Measurements from ENCODE around the gene TRIM56. TPM values are rescaled to one million over a fixed set of nuclear protein-coding genes. Genes with fewer than 3 reads are reported as not detected.
"Not testable (repeated sequence)": the region's sequence is repeated elsewhere in the genome, so short reads cannot be mapped to it uniquely, and the experiment has no call there.

The TRIM56 gene
- total RNA-seq, 1 donor from 2014 or later = 16.0 TPM

DNA sequence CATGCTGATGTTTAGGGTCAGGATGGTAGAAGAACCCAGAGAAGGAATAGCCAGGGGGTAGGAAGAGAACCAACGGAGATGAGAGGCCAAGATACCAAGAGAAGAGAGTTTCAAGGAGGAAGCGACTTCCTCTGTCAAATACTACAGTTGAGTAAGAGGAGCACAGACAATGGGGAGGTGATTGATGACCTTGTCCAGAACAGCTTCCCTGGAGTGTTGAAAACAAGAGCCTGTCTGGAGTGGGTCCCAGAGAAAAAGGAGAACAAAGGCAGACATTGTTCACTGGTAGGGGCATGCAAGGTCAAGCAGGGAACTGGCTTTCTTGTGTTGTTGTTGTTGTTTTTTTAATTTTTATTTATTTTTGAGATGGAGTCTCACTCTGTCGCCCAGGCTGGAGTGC is 9.6 kb upstream of the TRIM56 start:
- Mint-ChIP-seq H3K27ac (ENCODE audit: unreplicated experiment) (no peak overlapping the region), H3K4me3 (no peak overlapping the region), H3K4me1 (peaks cover 11% of the 10 kb centered on the region), H3K27me3 (ENCODE audit: low read depth) (peaks cover 26% of the 10 kb centered on the region), H3K36me3 (ENCODE audit: low read depth) (no peaks in the 10 kb centered on the region), H3K9me3 (no peaks in the 10 kb centered on the region)
- no peak for DNase-seq (ENCODE audit: low read depth, low spot score)
- TF ChIP-seq, protein P1, sequence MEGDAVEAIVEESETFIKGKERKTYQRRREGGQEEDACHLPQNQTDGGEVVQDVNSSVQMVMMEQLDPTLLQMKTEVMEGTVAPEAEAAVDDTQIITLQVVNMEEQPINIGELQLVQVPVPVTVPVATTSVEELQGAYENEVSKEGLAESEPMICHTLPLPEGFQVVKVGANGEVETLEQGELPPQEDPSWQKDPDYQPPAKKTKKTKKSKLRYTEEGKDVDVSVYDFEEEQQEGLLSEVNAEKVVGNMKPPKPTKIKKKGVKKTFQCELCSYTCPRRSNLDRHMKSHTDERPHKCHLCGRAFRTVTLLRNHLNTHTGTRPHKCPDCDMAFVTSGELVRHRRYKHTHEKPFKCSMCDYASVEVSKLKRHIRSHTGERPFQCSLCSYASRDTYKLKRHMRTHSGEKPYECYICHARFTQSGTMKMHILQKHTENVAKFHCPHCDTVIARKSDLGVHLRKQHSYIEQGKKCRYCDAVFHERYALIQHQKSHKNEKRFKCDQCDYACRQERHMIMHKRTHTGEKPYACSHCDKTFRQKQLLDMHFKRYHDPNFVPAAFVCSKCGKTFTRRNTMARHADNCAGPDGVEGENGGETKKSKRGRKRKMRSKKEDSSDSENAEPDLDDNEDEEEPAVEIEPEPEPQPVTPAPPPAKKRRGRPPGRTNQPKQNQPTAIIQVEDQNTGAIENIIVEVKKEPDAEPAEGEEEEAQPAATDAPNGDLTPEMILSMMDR (conservative IDR thresholded peaks at IDR 0.05) = no peak

DNA sequence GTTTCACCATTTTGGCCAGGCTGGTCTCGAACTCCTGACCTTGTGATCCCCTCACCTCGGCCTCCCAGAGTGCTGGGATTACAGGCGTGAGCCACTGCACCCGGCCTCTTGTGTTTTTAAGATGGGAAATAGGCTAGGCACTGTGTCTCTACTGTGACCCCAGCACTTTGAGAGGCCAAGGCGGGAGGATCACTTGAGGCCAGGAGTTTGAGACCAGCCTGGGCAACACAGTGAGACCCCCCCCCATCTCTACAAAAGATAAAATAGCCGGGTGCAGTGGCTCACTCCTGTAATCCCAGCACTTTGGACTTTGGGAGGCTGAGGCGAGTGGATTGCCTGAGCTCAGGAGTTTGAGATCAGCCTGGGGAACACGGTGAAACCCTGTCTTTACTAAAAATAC is 9.1 kb upstream of the TRIM56 start:
- peaks cover 26% of the 10 kb centered on the region for H3K27me3 Mint-ChIP-seq (ENCODE audit: low read depth)
- not testable (repeated sequence) for DNase-seq (ENCODE audit: low read depth, low spot score); H3K4me3 Mint-ChIP-seq; H3K27ac Mint-ChIP-seq (ENCODE audit: unreplicated experiment); H3K36me3 Mint-ChIP-seq (ENCODE audit: low read depth); H3K9me3 Mint-ChIP-seq
- H3K4me1 Mint-ChIP-seq = peaks cover 11% of the 10 kb centered on the region

DNA sequence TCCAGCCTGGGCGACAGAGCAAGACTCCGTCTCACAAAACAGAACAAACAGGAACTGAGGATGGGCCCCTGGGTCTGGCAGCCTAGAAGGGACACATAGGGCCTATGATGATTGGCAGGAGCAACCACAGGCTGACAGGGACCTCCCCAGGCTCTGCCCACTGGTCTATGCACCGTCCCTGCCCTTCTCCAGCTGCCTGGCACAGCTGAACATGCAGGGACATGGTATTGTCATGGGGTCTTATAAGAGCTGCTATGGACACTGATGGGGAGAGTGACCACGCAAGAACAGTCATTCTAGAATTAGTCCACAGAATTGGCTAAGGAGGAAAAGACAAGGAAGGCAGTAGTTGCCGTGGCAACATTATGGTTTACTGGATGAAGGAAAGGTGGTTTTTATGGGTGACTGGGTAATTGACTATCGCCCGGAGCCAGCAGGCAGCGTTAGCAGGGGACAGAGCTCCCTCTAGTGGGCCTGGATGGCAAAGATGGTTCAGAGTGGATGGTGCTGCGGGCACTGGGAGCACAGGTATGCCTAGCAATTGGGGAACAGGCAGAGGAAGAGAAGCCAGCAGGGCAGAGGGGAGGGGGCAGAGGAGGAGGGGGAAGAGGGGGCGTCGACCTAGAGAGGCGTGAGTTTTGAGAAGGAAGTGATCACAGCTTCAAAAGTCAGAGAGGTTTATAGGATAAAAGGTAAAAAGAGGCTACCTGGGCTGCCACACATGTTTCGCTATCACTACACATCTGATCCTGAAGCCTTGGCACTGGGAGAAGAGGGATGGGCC is 7.8 kb upstream of the TRIM56 start:
- peak; percentile 86 for DNase-seq (ENCODE audit: low read depth, low spot score)
- TF ChIP-seq, protein P1 (conservative IDR thresholded peaks at IDR 0.05) = peak; percentile 86
- no peak overlapping the region for H3K4me3 Mint-ChIP-seq
- H3K27ac Mint-ChIP-seq (ENCODE audit: unreplicated experiment) = no peak overlapping the region
- H3K4me1 Mint-ChIP-seq = peaks cover 11% of the 10 kb centered on the region
- no peaks in the 10 kb centered on the region for H3K9me3 Mint-ChIP-seq
- peaks cover 19% of the 10 kb centered on the region for H3K27me3 Mint-ChIP-seq (ENCODE audit: low read depth)
- no peaks in the 10 kb centered on the region for H3K36me3 Mint-ChIP-seq (ENCODE audit: low read depth)

DNA sequence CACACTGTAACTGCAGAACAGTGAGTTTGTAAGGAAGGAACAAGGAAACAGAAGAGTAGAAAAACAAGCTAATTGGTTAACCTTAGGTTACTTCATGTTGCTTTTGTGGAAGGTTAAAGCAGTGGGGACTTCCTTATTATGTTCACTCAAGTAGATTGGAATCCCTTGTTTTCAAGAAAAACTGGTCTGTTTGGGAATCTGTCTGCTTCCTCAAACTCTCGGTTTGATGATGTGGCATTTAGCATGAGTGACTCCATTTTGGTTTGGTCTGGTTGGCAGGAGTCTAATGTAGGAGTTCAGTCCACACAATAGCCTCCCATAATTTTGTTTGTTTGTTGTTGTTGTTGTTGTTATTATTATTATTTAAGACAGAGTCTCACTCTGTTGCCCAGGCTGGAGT is 3.8 kb upstream of the TRIM56 start:
- H3K36me3 Mint-ChIP-seq (ENCODE audit: low read depth) = no peaks in the 10 kb centered on the region
- no peaks in the 10 kb centered on the region for H3K9me3 Mint-ChIP-seq
- peaks cover 6% of the 10 kb centered on the region for H3K27me3 Mint-ChIP-seq (ENCODE audit: low read depth)
- TF ChIP-seq, protein P1 (conservative IDR thresholded peaks at IDR 0.05) = no peak
- no peak for DNase-seq (ENCODE audit: low read depth, low spot score)
- no peak overlapping the region for H3K4me3 Mint-ChIP-seq
- no peak overlapping the region for H3K27ac Mint-ChIP-seq (ENCODE audit: unreplicated experiment)
- peaks cover 19% of the 10 kb centered on the region for H3K4me1 Mint-ChIP-seq

DNA sequence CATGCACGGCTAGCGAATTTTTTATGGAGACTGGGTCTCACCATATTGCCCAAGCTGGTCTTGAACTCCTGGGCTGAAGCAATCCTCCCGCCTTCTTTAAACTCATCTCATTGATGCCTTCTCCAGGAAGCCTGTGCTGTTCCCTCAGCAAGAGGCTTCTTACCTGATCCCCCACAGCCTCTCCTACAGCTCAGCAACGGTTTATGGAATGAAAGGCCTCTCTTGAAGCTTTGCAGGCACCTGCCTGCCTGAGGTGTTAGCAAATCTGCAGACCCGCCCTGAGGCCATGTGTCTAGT is 468 bp upstream of the TRIM56 start:
- no peak for DNase-seq (ENCODE audit: low read depth, low spot score)
- peak overlapping the region; percentile 89 for H3K4me3 Mint-ChIP-seq
- TF ChIP-seq, protein P1 (conservative IDR thresholded peaks at IDR 0.05) = no peak
- H3K9me3 Mint-ChIP-seq = no peaks in the 10 kb centered on the region
- peak overlapping the region; percentile 78 for H3K27ac Mint-ChIP-seq (ENCODE audit: unreplicated experiment)
- H3K4me1 Mint-ChIP-seq = peaks cover 15% of the 10 kb centered on the region
- peaks cover 1% of the 10 kb centered on the region for H3K36me3 Mint-ChIP-seq (ENCODE audit: low read depth)
- H3K27me3 Mint-ChIP-seq (ENCODE audit: low read depth) = peaks cover 3% of the 10 kb centered on the region

DNA sequence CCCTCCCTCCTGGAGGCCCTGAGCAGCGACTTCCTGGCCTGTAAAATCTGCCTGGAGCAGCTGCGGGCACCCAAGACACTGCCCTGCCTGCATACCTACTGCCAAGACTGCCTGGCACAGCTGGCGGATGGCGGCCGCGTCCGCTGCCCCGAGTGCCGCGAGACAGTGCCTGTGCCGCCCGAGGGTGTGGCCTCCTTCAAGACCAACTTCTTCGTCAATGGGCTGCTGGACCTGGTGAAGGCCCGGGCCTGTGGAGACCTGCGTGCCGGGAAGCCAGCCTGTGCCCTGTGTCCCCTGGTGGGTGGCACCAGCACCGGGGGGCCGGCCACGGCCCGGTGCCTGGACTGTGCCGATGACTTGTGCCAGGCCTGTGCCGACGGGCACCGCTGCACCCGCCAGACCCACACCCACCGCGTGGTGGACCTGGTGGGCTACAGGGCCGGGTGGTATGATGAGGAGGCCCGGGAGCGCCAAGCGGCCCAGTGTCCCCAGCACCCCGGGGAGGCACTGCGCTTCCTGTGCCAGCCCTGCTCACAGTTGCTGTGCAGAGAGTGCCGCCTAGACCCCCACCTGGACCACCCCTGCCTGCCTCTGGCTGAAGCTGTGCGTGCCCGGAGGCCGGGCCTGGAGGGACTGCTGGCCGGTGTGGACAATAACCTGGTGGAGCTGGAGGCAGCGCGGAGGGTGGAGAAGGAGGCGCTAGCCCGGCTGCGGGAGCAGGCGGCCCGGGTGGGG is 2.2 kb downstream of the TRIM56 start:
- no peak overlapping the region for H3K27ac Mint-ChIP-seq (ENCODE audit: unreplicated experiment)
- DNase-seq (ENCODE audit: low read depth, low spot score) = no peak
- H3K27me3 Mint-ChIP-seq (ENCODE audit: low read depth) = no peaks in the 10 kb centered on the region
- TF ChIP-seq, protein P1 (conservative IDR thresholded peaks at IDR 0.05) = no peak
- peaks cover 9% of the 10 kb centered on the region for H3K36me3 Mint-ChIP-seq (ENCODE audit: low read depth)
- peaks cover 5% of the 10 kb centered on the region for H3K9me3 Mint-ChIP-seq
- H3K4me3 Mint-ChIP-seq = peak overlapping the region; percentile 34
- peaks cover 20% of the 10 kb centered on the region for H3K4me1 Mint-ChIP-seq
